DND-41 (cell line): Measurements from ENCODE around the gene SVIL.

ENCODE experiments used
- EZH2 ChIP-seq: IDR thresholded peaks from 3 replicates; pipeline ENCODE4 v1.6.1; 2012; ENCODE audit warnings: borderline replicate concordance, low read depth, mild to moderate bottlenecking, moderate library complexity, low read length, inconsistent platforms; ENCODE audit not compliant: severe bottlenecking
- TF ChIP-seq, protein P1 (sequence below): IDR thresholded peaks from 2 replicates; pipeline ENCODE4 v1.5.1; 2012; ENCODE audit warnings: borderline replicate concordance, low read length, moderate library complexity, mild to moderate bottlenecking; ENCODE audit not compliant: poor library complexity, severe bottlenecking; ENCODE audit errors: extremely low read depth

- TF ChIP-seq, protein P1, sequence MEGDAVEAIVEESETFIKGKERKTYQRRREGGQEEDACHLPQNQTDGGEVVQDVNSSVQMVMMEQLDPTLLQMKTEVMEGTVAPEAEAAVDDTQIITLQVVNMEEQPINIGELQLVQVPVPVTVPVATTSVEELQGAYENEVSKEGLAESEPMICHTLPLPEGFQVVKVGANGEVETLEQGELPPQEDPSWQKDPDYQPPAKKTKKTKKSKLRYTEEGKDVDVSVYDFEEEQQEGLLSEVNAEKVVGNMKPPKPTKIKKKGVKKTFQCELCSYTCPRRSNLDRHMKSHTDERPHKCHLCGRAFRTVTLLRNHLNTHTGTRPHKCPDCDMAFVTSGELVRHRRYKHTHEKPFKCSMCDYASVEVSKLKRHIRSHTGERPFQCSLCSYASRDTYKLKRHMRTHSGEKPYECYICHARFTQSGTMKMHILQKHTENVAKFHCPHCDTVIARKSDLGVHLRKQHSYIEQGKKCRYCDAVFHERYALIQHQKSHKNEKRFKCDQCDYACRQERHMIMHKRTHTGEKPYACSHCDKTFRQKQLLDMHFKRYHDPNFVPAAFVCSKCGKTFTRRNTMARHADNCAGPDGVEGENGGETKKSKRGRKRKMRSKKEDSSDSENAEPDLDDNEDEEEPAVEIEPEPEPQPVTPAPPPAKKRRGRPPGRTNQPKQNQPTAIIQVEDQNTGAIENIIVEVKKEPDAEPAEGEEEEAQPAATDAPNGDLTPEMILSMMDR, result no peak
- TF ChIP-seq EZH2, result no peak
These were observed 77.1 kb downstream of the SVIL start for GRCh38 chr10:29557665-29558064.
